Trophoblast cell (in vitro differentiated cells and primary cell): Measurements from ENCODE around the gene NAA15.
A peak's percentile ranks its signal among the peaks of the same experiment; 100 is the strongest.

Source experiments
- DNase-seq, 2 donors: peaks; one replicate each; pipeline ENCODE4 v3.0.0-alpha.2; 2016
- H2AFZ ChIP-seq: 2 replicates; pipeline ENCODE4 v1.6.1; 2013; ENCODE audit warnings: low read length, moderate library complexity, mild to moderate bottlenecking; ENCODE audit not compliant: insufficient read depth, poor library complexity
- H2AK5ac ChIP-seq: 2 replicates; pipeline ENCODE4 v1.6.1; 2013; ENCODE audit warnings: mild to moderate bottlenecking, low read length
- H2BK120ac ChIP-seq: 2 replicates; pipeline ENCODE4 v1.6.1; 2013; ENCODE audit warnings: low read length, mild to moderate bottlenecking, moderate library complexity; ENCODE audit not compliant: insufficient read depth, poor library complexity
- H2BK12ac ChIP-seq: 2 replicates; pipeline ENCODE4 v1.6.1; 2013; ENCODE audit warnings: mild to moderate bottlenecking, low read length, moderate library complexity
- H2BK5ac ChIP-seq: 2 replicates; pipeline ENCODE4 v1.6.1; 2013; ENCODE audit warnings: low read length, low read depth, moderate library complexity, mild to moderate bottlenecking; ENCODE audit not compliant: poor library complexity
- H3K14ac ChIP-seq: 2 replicates; pipeline ENCODE4 v1.6.1; 2013; ENCODE audit warnings: mild to moderate bottlenecking, low read length
- H3K18ac ChIP-seq: 2 replicates; pipeline ENCODE4 v1.6.1; 2013; ENCODE audit warnings: mild to moderate bottlenecking, low read length
- H3K23ac ChIP-seq: 2 replicates; pipeline ENCODE4 v1.6.1; 2013; ENCODE audit warnings: low read length
- H3K27ac ChIP-seq: 2 replicates; pipeline ENCODE4 v1.5.1; 2013; ENCODE audit warnings: low read depth, mild to moderate bottlenecking, inconsistent platforms, low read length, moderate library complexity
- H3K27me3 ChIP-seq: 2 replicates; pipeline ENCODE4 v1.6.1; 2013; ENCODE audit warnings: inconsistent platforms, mild to moderate bottlenecking, low read length, moderate library complexity; ENCODE audit not compliant: insufficient read depth
- H3K36me3 ChIP-seq, 2 experiments: 1 replicate in 1 of 2; 2 replicates in 1 of 2; pipeline ENCODE4 v1.6.1; 2013; ENCODE audit warnings: low read length in 2 of 2, mild to moderate bottlenecking in 2 of 2, moderate library complexity in 1 of 2; ENCODE audit not compliant: insufficient read depth in 2 of 2, control insufficient read depth in 1 of 2
- H3K4ac ChIP-seq: 2 replicates; pipeline ENCODE4 v1.6.1; 2013; ENCODE audit warnings: low read depth, mild to moderate bottlenecking, low read length, moderate library complexity
- H3K4me1 ChIP-seq, 2 experiments: 1 replicate in 1 of 2; 2 replicates in 1 of 2; pipeline ENCODE4 v1.6.1; 2013; ENCODE audit warnings: low read length in 2 of 2, mild to moderate bottlenecking in 2 of 2, moderate library complexity in 1 of 2; ENCODE audit not compliant: insufficient read depth in 2 of 2, control insufficient read depth in 1 of 2
- H3K4me2 ChIP-seq: 2 replicates; pipeline ENCODE4 v1.6.1; 2013; ENCODE audit warnings: inconsistent platforms, mild to moderate bottlenecking, low read length, moderate library complexity
- H3K4me3 ChIP-seq: 2 replicates; pipeline ENCODE4 v1.5.1; 2013; ENCODE audit warnings: mild to moderate bottlenecking, low read depth, low read length, inconsistent platforms
- H3K79me1 ChIP-seq: one replicate; pipeline ENCODE4 v1.6.1; 2013; ENCODE audit warnings: low read length
- H3K79me2 ChIP-seq: 2 replicates; pipeline ENCODE4 v1.6.1; 2013; ENCODE audit warnings: low read length, mild to moderate bottlenecking; ENCODE audit not compliant: control insufficient read depth, insufficient read depth, poor library complexity
- H3K9ac ChIP-seq: 2 replicates; pipeline ENCODE4 v1.6.1; 2013; ENCODE audit warnings: mild to moderate bottlenecking, low read length
- H3K9me3 ChIP-seq: 2 replicates; pipeline ENCODE4 v1.6.1; 2013; ENCODE audit warnings: low read depth, mild to moderate bottlenecking, control low read depth, inconsistent platforms, low read length; ENCODE audit not compliant: insufficient read depth
- H4K12ac ChIP-seq: 2 replicates; pipeline ENCODE4 v1.6.1; 2013; ENCODE audit warnings: low read depth, mild to moderate bottlenecking, low read length, moderate library complexity
- H4K8ac ChIP-seq: 2 replicates; pipeline ENCODE4 v1.6.1; 2013; ENCODE audit warnings: low read depth, mild to moderate bottlenecking, low read length, moderate library complexity
- H4K91ac ChIP-seq: one replicate; pipeline ENCODE4 v1.6.1; 2013; ENCODE audit warnings: low read depth, mild to moderate bottlenecking, low read length, moderate library complexity
- WGBS: extraction: QIAGEN DNeasy Blood & Tissue Kit; methylation state at CpG from one replicate; pipeline ENCODE4 v1.1.7; 2013; ENCODE audit warnings: missing lambda C conversion rate; ENCODE audit not compliant: insufficient read length, insufficient coverage; ENCODE audit errors: extremely low coverage; 5-methylcytosine and 5-hydroxymethylcytosine counted together

NAA15 gene

GRCh38 chr4:139256349-139256748, 45.0 kb upstream of the NAA15 start:
- Histone ChIP-seq H3K4me2 (no peak overlapping the region), H3K9me3 (no peaks in the 10 kb centered on the region), H3K23ac (no peak overlapping the region), H3K79me1 (no peaks in the 10 kb centered on the region), H2BK12ac (no peak overlapping the region), H4K12ac (no peak overlapping the region), H2BK120ac (no peak overlapping the region), H3K14ac (no peak overlapping the region), H2AFZ (no peak overlapping the region), H3K18ac (no peak overlapping the region), H3K27ac (no peak overlapping the region), H3K79me2 (no peaks in the 10 kb centered on the region), H2AK5ac (no peak overlapping the region), H3K9ac (no peak overlapping the region), H3K4ac (no peak overlapping the region), H2BK5ac (no peak overlapping the region), H4K91ac (no peak overlapping the region), H3K36me3 (no peaks in the 10 kb centered on the region), H4K8ac (no peak overlapping the region), H3K4me3 (no peak overlapping the region), H3K27me3 (no peaks in the 10 kb centered on the region), H3K4me1 (no peaks in the 10 kb centered on the region)
- no CpG with 5 or more reads among the region's 2 CpGs for WGBS
- DNase-seq = peak in 1 of 2 donors; percentile 57

GRCh38 chr4:139265654-139266053, 35.7 kb upstream of the NAA15 start:
- Histone ChIP-seq H3K4me1 (peaks cover 4% of the 10 kb centered on the region in 2 experiments), H4K12ac (no peak overlapping the region), H2AK5ac (no peak overlapping the region), H4K91ac (no peak overlapping the region), H4K8ac (no peak overlapping the region), H3K14ac (no peak overlapping the region), H3K27me3 (no peaks in the 10 kb centered on the region), H3K23ac (no peak overlapping the region), H2BK12ac (no peak overlapping the region), H3K27ac (no peak overlapping the region), H3K4me3 (no peak overlapping the region), H2BK5ac (no peak overlapping the region), H3K9me3 (no peaks in the 10 kb centered on the region), H3K79me1 (peaks cover 2% of the 10 kb centered on the region), H3K4ac (no peak overlapping the region), H2AFZ (no peak overlapping the region), H3K4me2 (no peak overlapping the region), H3K79me2 (no peaks in the 10 kb centered on the region), H2BK120ac (no peak overlapping the region), H3K36me3 (no peaks in the 10 kb centered on the region), H3K18ac (no peak overlapping the region), H3K9ac (no peak overlapping the region)
- no CpG with 5 or more reads among the region's 3 CpGs for WGBS
- DNase-seq = no peak

GRCh38 chr4:139266208-139266582, 35.1 kb upstream of the NAA15 start:
- no peaks in the 10 kb centered on the region for H3K79me2 ChIP-seq
- H3K4me3 ChIP-seq = no peak overlapping the region
- peaks cover 4% of the 10 kb centered on the region in 2 experiments for H3K4me1 ChIP-seq
- H3K36me3 ChIP-seq = no peaks in the 10 kb centered on the region
- H3K4ac ChIP-seq = no peak overlapping the region
- H4K8ac ChIP-seq = no peak overlapping the region
- H3K27me3 ChIP-seq = no peaks in the 10 kb centered on the region
- no peak overlapping the region for H4K12ac ChIP-seq
- H3K9ac ChIP-seq = no peak overlapping the region
- no CpG with 5 or more reads among the region's 1 CpG for WGBS
- peaks cover 2% of the 10 kb centered on the region for H3K79me1 ChIP-seq
- H2BK120ac ChIP-seq = no peak overlapping the region
- H3K14ac ChIP-seq = no peak overlapping the region
- H2AK5ac ChIP-seq = no peak overlapping the region
- H3K9me3 ChIP-seq = no peaks in the 10 kb centered on the region
- no peak overlapping the region for H2BK5ac ChIP-seq
- peak overlapping the region; percentile 70 for H3K27ac ChIP-seq
- H3K23ac ChIP-seq = no peak overlapping the region
- H2AFZ ChIP-seq = no peak overlapping the region
- no peak overlapping the region for H3K18ac ChIP-seq
- H2BK12ac ChIP-seq = no peak overlapping the region
- no peak for DNase-seq
- peak overlapping the region; percentile 77 for H3K4me2 ChIP-seq
- H4K91ac ChIP-seq = no peak overlapping the region

GRCh38 chr4:139266583-139267257, 34.6 kb upstream of the NAA15 start:
- Histone ChIP-seq H2BK120ac (peak overlapping the region; percentile 24), H3K18ac (no peak overlapping the region), H2AFZ (peak overlapping the region; percentile 15), H3K23ac (no peak overlapping the region), H3K4me2 (peak overlapping the region; percentile 77), H4K12ac (no peak overlapping the region), H3K14ac (no peak overlapping the region), H3K9ac (no peak overlapping the region), H3K79me2 (no peaks in the 10 kb centered on the region), H3K36me3 (no peaks in the 10 kb centered on the region), H2AK5ac (no peak overlapping the region), H4K91ac (no peak overlapping the region), H3K9me3 (no peaks in the 10 kb centered on the region), H2BK5ac (no peak overlapping the region), H4K8ac (peak overlapping the region; percentile 4), H3K4me3 (no peak overlapping the region), H3K79me1 (peaks cover 2% of the 10 kb centered on the region), H3K4ac (no peak overlapping the region), H3K4me1 (peaks cover 4% of the 10 kb centered on the region in 2 experiments), H3K27me3 (no peaks in the 10 kb centered on the region), H3K27ac (peak overlapping the region; percentile 70), H2BK12ac (no peak overlapping the region)
- WGBS = no CpG with 5 or more reads among the region's 14 CpGs
- DNase-seq = peak; percentile 70 to 76
